CD4-positive, alpha-beta T cell treated with Interleukin-17A for 1 hour (primary cell): Measurements from ENCODE around the gene ZBED5.

Source experiments
- DNase-seq: peaks from one replicate; pipeline ENCODE4 v3.0.0-alpha.2; 2020

ZBED5 gene

GRCh38 chr11:10878408-10879214 lies 20.8 kb upstream of the ZBED5 start:
- DNase-seq, result peak; percentile 78

- no peak for DNase-seq
Observed at GRCh38 chr11:10876158-10876557, 18.3 kb upstream of the ZBED5 start.

GRCh38 chr11:10875430-10876021 lies 17.7 kb upstream of the ZBED5 start:
- no peak for DNase-seq

- DNase-seq, result no peak
Observed at GRCh38 chr11:10872097-10872496, 14.2 kb upstream of the ZBED5 start.

- no peak for DNase-seq
Observed at GRCh38 chr11:10868352-10868751, 10.5 kb upstream of the ZBED5 start.

- DNase-seq, result no peak
Observed at GRCh38 chr11:10866893-10867331, 9.1 kb upstream of the ZBED5 start.

- DNase-seq, result no peak
Observed at GRCh38 chr11:10865837-10866270, 8.0 kb upstream of the ZBED5 start.

GRCh38 chr11:10864688-10865087 lies 6.8 kb upstream of the ZBED5 start:
- no peak for DNase-seq

- DNase-seq, result no peak
Observed at GRCh38 chr11:10862446-10862845, 4.6 kb upstream of the ZBED5 start.

GRCh38 chr11:10861799-10862198 lies 3.9 kb upstream of the ZBED5 start:
- DNase-seq, result no peak

GRCh38 chr11:10861047-10861446 lies 3.2 kb upstream of the ZBED5 start:
- no peak for DNase-seq

GRCh38 chr11:10858439-10859325 lies 829 bp upstream of the ZBED5 start:
- peak; percentile 51 for DNase-seq

- no peak for DNase-seq
Observed at GRCh38 chr11:10857459-10857708, 469 bp downstream of the ZBED5 start.

- no peak for DNase-seq
Observed at GRCh38 chr11:10856689-10857458, 979 bp downstream of the ZBED5 start.

GRCh38 chr11:10855295-10855694 lies 2.6 kb downstream of the ZBED5 start:
- no peak for DNase-seq

- no peak for DNase-seq
Observed at GRCh38 chr11:10847960-10848860, 9.6 kb downstream of the ZBED5 start.

GRCh38 chr11:10846660-10847059 lies 11.2 kb downstream of the ZBED5 start:
- DNase-seq, result no peak

GRCh38 chr11:10845589-10845988 lies 12.3 kb downstream of the ZBED5 start:
- DNase-seq, result no peak

- DNase-seq, result no peak
Observed at GRCh38 chr11:10844796-10845195, 13.1 kb downstream of the ZBED5 start.

GRCh38 chr11:10844356-10844755 lies 13.5 kb downstream of the ZBED5 start:
- DNase-seq, result no peak

- DNase-seq, result no peak
Observed at GRCh38 chr11:10838881-10839280, 19.0 kb downstream of the ZBED5 start.

GRCh38 chr11:10838083-10838482 lies 19.8 kb downstream of the ZBED5 start:
- DNase-seq, result no peak
